ENCODE results near the gene TCTN1.
"Not testable (repeated sequence)": the region's sequence is repeated elsewhere in the genome, so short reads cannot be mapped to it uniquely, and the experiment has no call there.

The TCTN1 gene

DNA sequence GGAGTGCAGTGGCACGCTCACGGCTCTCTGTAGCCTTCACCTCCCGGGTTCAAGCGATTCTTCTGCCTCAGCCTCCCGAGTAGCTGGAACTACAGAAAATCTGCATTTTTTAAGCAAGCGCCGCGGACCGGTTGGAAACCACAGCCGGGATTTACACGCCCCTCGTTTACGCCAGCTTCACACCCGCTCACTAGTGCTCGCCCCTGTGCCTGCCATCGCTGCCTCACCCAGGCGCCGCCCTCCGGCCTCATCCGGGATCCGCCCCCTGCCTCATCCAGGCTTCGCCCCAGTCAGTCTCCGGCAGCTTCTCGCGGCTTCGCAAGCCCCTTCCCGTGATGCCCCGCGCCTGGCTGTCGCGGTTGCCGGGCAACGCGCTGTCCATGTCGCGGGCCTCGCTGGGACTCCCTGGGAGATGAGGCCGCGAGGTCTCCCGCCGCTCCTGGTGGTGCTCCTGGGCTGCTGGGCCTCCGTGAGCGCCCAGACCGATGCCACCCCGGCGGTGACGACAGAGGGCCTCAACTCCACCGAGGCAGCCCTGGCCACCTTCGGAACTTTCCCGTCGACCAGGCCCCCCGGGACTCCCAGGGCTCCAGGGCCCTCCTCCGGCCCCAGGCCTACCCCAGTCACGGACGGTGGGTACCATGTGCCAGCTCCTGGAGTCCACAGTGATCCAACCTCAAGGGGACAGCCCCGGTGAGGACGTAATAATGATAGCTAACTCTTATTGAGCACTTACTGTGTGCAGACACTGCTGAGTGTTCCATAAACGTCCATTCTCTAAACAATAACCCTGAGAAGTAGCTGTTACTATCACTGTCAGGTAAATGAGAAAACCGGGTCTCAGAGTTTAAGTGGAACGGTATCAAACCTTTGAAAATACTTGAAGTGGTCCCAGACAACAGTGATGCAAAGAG lies at the start of gene TCTN1:
TSS of gene TCTN1 (plus strand) at position 359 of the 914 bp plus-strand sequence. CDS start at position 413, 54 bp downstream.
- DNase-seq = peak; percentile 82

DNA sequence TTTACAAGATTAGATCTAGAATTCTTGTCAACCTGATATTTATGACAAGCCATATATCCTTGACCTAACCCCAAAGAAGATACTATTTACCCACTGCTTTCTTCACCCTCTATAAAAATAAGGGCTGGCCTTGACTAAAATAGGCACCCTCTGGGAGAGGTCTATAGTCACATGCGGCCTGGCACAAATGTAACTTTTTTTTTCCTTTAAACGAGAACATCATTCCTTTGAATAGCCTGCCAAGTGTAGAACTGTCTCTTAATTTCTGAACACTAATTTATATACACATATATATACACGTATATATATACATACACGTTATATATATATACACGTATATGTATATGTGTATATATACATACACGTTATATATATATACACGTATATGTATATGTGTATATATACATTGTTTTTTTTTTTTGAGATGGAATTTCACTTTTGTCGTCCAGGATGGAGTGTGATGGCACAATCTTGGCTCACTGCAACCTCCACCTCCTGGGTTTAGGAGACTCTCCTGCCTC lies 49.4 kb upstream of the TCTN1 start:
- no peak for DNase-seq

DNA sequence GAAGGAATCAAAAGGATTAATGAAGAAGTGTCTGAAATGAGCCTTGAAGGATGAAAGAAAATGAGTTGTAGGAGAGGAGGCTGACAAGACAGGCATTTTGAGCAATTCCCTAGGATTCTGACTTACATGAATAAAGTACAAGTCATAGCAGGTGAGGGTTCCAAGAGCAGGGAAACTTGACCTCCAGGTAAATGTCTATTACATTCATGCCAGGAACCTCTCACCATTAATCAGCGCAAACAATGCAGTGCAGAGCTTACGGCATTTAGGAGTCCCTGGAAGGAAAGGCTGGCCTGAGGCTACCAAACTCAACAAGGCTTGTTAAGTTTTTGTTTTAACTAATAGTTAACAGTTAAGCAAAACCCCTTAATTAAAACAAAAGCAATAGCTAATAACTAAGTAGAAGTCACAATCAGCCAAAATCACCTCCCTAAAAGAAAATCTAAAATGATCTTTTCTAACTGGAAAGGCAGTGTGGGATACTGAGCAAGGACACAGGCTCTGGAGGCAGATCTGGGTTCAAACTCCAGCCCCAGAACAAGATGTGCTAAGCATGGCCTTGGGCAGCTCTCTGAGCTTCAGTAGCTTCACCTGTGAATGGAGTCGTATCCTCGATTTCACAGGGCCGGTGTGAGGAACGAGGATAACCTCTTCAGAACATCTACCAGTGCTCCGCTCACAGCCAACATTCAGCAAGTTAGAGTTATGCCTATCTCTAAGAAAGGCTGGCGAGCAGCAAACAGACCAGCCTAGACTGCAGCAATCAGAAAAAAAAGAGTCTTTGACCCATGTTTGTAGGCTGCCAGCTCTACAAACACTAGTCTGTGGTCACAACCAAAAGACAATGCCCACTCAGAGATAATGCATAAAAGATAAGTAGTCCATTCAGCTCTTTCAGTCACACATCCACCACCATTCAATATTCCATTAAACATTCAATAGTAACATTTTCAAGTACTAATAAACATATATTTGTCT lies 47.7 kb upstream of the TCTN1 start:
- no peak for DNase-seq

DNA sequence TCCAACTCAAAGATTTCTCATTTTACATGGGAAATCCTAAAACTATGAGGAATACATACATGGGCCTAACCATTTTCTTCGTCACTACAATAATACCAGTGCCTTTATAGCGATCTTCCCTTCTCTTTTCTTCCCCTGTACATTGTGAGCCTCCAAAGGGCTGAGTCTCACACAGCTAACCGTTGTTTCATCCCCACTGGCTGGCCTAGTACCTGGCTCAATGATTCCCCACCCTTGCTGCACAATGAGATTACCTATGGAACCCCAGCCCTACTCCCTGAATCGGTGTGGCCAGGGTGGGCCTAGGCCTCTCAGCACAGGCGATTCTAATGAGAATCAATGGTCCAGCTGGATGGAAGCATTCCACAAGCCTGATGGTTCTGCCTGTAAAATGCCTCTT lies 46.9 kb upstream of the TCTN1 start:
- no peak for DNase-seq

DNA sequence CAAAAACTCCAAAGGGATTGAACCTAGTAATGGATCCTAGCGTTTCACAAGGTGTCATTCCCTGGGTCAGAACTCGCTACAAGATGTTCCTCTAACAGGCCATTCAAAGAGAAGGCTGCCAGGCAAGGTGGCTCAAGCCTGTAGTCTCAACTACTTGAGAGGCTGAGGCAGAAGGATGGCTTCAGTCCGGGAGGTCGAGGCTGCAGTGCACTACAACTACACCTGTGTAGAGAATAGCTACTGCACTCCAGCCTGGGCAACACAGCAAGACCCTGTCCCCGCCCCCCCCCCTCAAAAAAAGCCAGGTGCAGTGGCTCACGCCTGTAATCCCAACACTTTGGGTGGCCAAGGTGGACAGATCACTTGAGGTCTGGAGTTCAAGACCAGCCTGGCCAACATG lies 45.2 kb upstream of the TCTN1 start:
- DNase-seq = no peak

DNA sequence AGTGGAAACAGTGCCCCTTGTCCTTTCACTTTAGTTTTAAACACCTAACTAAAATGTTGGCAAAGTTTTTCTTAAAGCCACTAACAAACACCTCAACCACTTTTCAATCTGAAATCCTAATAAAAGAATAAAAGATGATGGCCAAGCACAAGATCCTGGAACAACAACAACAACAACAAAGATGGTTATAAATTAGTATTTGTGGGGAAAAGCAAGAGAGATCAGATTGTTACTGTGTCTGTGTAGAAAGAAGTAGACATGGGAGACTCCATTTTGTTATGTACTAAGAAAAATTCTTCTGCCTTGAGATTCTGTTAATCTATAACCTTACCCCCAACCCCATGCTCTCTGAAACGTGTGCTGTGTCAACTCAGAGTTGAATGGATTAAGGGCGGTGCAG lies 44.1 kb upstream of the TCTN1 start:
- DNase-seq = not testable (repeated sequence)

DNA sequence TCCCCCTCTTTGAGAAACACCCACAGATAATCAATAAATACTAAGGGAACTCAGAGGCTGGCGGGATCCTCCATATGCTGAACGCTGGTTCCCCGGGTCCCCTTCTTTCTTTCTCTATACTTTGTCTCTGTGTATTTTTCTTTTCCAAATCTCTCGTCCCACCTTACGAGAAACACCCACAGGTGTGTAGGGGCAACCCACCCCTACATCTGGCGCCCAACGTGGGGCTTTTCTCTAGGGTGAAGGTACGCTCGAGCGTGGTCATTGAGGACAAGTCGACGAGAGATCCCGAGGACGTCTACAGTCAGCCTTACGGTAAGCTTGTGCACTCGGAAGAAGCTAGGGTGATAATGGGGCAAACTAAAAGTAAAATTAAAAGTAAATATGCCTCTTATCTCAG lies 43.1 kb upstream of the TCTN1 start:
- not testable (repeated sequence) for DNase-seq

DNA sequence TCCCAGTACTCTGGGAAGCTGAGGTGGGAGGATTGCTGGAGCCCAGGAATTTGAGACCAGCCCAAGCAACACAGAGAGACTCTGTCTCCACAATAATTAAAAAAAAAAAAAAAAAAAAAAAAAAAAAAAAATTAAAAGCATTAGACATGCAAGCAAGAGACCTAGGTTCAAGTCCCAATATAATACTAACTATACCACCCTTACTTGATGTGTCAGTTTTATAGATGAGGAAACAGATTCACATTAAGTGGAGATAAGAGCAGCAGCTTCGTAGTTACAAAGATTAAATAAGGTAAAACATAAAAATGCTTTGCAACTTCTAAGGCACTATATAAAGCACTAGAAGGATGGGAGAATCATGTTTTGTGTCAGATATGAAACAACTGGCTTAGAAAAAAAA lies 39.9 kb upstream of the TCTN1 start:
- DNase-seq = no peak

DNA sequence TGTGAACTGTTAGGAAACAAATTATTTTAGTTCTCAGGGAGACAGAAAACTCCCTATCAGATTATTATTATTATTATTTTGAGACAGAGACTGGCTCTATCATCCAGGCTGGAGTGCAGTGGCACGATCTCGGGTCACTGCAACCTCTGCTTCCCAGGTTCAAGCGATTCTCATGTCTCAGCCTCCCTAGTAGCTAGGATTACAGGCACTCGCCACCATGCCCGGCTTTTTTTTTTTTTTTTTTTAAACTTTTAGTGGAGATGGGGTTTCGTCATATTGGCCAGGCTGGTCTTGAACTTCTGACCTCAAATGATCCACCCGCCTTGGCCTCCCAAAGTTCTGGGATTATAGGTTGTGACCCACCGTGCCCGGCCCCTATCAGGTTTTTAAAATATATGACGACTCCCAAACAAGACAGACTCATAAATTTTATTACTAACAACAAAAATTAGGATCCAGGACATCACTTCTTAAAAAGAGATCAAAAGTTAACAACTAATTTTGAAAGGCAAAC lies 39.2 kb upstream of the TCTN1 start:
- DNase-seq = not testable (repeated sequence)

DNA sequence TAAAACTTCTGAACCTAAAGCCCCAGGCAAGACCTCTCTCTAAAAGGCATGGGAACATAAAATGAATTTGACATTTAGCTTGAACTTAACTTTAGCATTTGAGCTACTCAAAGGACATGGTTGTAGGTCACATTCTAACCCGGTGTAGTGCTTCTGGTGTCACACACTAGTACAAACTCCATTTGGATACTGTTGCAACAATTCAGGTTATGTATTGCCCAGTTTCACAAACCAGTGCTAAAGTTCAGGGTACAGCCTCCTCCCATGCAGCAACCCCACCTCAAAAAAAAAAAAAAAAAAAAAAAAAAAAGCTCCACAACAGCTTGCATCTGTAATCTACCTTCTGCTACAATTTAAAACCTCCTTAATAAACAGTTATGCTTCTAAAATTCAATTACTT lies 38.6 kb upstream of the TCTN1 start:
- DNase-seq = no peak

DNA sequence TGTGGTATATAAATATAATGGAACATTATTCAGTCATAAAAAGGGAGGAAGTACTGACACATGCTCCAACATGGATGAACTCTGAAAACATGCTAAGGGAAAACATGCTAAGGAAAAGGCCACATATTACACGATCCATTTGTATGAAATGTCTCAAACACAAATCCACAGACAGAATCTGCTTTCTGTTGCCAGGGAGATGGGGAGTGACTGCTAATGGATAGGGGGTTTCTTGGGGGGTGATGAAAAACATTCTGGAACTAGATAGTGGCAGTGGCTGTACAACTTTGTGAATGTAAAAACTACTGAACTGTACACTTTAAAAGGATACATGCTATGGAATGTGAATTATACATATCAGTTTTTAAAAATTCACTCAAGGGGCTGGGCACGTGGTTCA lies 37.4 kb upstream of the TCTN1 start:
- no peak for DNase-seq

DNA sequence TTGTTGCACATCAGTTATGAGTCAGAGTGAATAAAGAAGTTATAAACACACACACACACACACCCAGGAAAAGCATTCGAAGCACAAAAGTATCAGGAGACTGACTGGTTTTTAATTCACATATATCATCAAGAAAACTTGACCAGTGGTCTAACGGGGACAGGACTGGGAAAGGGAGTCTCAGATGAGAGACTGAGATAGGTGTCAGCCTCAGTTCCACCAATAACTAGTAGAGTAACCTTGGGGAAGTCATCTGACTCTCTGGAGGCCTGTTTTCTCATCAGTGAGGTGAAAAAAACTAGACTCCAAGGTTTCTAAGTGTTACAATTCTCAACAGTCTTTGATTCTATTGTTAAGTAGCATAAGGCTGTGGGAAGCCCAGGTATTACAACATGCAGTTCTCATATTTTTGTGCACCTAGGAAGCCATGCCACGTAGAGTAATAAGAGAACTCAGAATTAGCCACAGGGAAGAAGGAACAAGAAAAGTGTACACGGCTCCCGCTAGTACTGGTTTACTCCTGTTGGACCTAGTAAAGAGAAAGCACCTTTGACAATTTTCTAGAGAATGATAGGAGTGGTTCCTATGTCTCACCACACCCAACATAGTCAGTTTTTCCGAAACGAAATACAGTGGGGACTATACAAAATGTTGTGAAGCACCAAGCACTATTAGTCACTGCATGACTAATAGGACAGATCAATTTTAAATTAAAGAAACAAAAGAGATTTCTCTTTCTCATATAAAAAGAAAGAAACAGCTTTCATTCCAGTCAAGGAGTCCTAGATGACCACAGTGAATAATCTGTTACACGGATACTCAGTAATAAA lies 35.9 kb upstream of the TCTN1 start:
- DNase-seq = no peak

DNA sequence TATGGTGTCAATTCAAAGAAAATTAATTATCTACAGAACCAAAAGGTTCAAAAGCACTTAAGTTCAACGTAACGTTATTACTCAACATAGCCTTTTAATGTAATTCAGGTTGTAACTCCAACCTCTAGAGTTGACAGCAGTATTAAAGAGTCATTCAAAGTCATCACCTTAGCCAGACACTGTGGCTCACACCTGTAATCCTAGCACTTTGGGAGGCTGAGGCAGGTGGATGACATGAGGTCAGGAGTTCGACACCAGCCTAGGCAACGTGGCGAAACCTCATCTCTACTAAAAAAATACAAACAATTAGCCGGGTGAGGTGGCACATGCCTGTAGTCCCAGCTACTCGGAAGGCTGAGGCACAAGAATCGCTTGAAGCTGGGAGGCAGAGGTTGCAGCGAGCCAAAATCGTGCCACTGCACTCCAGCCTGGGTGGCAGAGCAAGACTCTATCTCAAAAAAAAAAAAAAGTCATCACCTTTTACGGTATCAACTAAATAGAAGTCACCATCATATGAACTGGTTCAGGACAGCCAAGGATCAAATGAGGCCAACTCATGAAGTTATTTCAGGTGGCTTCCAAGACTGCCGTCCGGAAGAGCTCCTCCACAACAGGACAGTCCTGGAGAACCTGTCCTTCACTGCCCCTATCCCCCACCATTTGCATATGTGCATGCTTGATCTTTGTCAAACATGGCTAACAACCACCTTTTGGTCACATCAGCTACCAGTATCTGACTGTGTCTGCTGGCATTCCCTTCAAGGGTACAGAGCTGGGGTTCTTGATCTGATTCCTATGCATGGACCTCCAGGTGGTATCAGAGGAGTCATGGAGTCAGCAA lies 35.0 kb upstream of the TCTN1 start:
- no peak for DNase-seq

DNA sequence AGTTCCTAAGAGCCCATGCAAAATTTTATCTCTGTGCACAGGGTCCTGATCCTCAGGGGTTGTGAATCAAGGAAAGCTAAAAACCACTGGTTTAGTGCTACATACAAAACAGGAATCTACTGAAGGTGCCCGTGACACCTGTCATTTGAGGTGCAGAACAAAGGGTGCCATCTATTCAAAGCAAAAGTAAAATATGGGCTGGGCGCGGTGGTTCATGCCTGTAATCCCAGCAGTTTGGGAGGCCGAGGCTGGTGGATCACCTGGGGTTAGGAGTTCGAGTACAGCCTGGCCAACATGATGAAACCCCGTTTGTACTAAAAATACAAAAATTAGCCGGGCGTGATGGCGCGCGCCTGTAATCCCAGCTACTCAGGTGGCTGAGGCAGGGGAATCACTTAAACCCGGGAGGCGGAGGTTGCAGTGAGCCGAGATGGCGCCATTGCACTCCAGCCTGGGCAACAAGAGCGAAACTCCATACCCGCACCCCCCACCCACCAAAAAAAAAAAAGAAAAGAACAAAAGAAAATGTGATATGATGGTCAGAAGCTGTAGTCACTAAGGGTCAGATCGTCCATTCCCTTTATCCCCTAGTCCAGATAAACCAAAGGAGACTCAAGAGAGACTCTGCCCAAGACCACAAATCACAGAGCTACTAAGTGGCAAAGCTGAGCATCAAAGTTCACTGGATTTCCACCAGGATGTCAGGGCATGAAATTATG lies 34.2 kb upstream of the TCTN1 start:
- no peak for DNase-seq

DNA sequence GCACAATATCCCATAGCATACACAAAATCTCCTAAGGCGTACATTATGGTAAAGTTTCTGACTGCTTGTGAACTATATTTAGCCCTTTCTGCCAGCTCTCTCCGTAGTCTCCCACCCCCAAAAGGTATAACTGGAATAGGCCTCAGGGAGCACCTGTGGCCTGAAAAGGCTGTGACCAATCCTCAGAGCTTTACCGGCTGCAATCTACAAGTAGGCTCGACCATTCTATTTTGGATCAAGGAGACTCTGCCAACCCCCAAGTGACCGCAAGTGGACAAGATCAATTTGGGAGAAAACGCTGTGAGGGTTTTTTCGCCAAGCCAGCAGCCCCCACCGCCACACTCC lies 32.0 kb upstream of the TCTN1 start:
- no peak for DNase-seq

DNA sequence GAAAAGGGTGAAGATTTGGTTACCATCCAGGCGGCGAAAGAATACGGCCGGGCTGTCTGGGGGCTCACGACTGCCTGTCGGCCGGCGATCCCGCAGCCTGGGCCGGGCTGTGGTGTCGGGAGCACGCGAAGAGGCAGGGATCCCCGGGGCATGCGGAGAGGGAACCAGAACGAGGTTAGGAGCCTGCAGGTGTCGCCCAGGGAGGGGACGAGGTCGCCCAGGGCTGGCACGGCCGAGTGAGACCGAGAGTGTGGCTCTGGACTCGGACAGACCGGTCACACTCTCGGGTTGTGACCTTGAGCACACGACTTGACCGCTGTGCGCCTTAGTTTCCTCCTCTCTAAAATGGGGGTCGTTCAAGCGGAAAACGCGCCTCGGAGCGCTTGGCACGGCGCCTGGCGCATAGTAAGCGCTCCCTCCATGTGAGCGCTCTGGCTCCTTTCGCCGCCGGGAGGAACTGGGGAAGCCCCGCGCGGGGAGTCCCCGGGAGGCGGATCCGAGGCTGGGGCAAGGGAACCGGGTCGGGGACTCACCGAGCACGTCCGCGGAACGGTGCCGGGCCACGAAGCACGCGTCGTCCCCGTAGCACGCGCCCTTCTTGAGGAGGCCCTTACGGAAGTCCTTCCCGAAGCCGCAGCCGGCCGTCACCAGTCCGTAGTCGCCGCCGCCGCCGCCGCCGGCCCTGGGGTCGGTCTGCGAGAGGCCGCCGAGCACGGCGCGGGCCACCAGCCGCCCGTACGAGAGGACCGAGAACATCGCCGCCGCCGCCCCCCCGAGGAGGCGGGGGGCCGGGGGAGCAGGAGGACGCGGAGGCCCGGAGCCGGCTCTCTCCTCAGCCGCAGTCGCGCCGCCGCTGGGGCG lies 31.4 kb upstream of the TCTN1 start:
- no peak for DNase-seq

DNA sequence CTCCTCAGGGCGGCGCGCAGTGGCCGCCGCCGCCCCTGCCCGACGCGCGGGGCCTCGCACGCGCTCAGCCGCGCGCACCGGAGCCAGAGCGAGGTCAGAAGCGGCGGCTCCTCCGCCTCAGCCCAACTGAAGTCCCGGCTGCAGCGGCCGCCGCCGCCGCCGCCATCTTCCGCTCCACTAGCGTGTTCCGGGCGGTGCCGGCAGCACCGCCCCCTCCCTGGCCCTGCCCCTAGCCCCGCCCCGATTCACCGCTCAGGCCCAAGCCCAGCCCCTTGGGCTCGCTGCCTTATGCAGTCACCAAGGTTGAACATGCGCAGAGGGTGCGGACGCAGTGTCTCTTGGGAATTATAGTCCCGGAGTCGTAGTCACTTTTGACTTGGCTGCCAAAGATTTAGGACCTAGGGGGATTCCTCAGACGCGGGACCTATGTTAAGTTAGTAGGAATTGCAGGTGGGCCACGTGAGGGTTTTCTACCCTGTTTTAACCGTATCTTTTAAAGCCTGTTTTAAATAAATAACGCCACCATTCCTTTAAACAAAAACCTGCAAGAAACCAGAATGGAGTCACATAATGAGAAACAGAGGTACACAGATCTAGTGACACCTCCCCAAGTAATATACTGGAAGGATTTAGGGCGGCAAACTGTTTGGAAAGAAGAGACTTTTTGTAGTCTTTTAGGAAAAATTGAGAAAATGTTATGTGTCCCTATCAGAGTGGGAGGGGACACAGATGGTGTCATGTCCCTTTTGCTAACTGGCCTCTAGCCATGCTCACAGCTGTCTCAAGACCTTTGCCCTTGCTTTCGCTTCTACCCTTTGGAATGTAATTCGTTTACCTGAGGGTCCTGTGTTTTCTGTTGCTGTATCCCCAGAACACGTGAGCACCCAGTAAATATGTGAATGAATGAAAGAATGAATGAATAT lies 30.5 kb upstream of the TCTN1 start, which contains the start of gene PPTC7:
TSS of gene PPTC7 (minus strand) at position 182 of the 923 bp plus-strand sequence. CDS start 287 bp downstream, outside the sequence.
- peak; percentile 81 for DNase-seq

DNA sequence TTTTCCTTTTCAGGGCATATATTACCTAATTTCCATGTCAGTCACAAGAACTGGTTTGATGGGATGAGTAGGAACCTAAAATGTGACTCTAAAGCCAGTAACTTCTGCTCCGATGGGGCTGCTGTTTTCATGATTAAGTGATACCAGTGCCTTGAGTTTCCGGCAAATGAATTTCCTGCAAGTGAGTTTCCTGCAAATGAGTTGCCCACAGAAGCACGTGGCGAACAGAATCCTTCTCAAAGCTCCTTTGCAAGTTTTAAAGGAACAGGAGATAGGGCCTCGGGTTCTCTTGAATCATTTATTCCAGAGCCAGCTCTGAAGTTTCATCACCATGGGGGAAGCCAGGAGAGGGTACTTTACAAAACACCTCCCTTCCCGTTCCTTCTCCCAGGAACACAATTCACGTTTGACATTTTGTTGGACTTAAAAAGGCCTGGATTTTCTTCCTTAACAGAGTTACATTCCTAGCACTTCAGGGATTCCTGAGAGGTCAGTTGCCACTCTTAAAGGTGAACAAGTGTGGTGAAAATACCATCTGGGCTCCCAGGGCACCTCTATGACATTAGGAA lies 28.6 kb upstream of the TCTN1 start:
- no peak for DNase-seq
